Measurements from ENCODE around the gene ABI2. TPM values are rescaled to one million over a fixed set of nuclear protein-coding genes. Genes with fewer than 3 reads are reported as not detected.
A peak's percentile ranks its signal among the peaks of the same experiment; 100 is the strongest.
"Not testable (repeated sequence)": the region's sequence is repeated elsewhere in the genome, so short reads cannot be mapped to it uniquely, and the experiment has no call there.

The ABI2 gene
- 26.7 and 30.8 TPM in 2 replicates for total RNA-seq

- peak; percentile 48 to 80 for DNase-seq (ENCODE audit: low read depth in 2 of 2)
Measured at GRCh38 chr2:203327901-203328759, at the start of gene ABI2. Gene ABI2, plus strand, starts transcription at chr2:203328394. Its CDS starts 121 bp downstream, at chr2:203328515.

- DNase-seq (ENCODE audit: low read depth in 2 of 2), result no peak
Measured at GRCh38 chr2:203279288-203279687, 48.9 kb upstream of the ABI2 start.

- peak; percentile 76 to 93 for DNase-seq (ENCODE audit: low read depth in 2 of 2)
Measured at GRCh38 chr2:203280428-203281064, 47.6 kb upstream of the ABI2 start.

GRCh38 chr2:203282101-203282500 is 46.1 kb upstream of the ABI2 start:
- no peak for DNase-seq (ENCODE audit: low read depth in 2 of 2)

- no peak for DNase-seq (ENCODE audit: low read depth in 2 of 2)
Measured at GRCh38 chr2:203286532-203286931, 41.7 kb upstream of the ABI2 start.

- DNase-seq (ENCODE audit: low read depth in 2 of 2), result no peak
Measured at GRCh38 chr2:203301667-203302066, 26.5 kb upstream of the ABI2 start.

- not testable (repeated sequence) for DNase-seq (ENCODE audit: low read depth in 2 of 2)
Measured at GRCh38 chr2:203302586-203302985, 25.6 kb upstream of the ABI2 start.

GRCh38 chr2:203310688-203311436 is 17.3 kb upstream of the ABI2 start:
- no peak for DNase-seq (ENCODE audit: low read depth in 2 of 2)

GRCh38 chr2:203326356-203326755 is 1.8 kb upstream of the ABI2 start:
- no peak for DNase-seq (ENCODE audit: low read depth in 2 of 2)

- no peak for DNase-seq (ENCODE audit: low read depth in 2 of 2)
Measured at GRCh38 chr2:203327582-203327900, 653 bp upstream of the ABI2 start.

GRCh38 chr2:203328760-203329540 is 756 bp downstream of the ABI2 start:
- DNase-seq (ENCODE audit: low read depth in 2 of 2), result peak in 1 of 2 donors; percentile 62

- no peak for DNase-seq (ENCODE audit: low read depth in 2 of 2)
Measured at GRCh38 chr2:203330434-203330833, 2.2 kb downstream of the ABI2 start.

- no peak for DNase-seq (ENCODE audit: low read depth in 2 of 2)
Measured at GRCh38 chr2:203338322-203338721, 10.1 kb downstream of the ABI2 start.

GRCh38 chr2:203340791-203341487 is 12.7 kb downstream of the ABI2 start:
- DNase-seq (ENCODE audit: low read depth in 2 of 2), result peak in 1 of 2 donors; percentile 68

GRCh38 chr2:203341741-203342310 is 13.6 kb downstream of the ABI2 start:
- DNase-seq (ENCODE audit: low read depth in 2 of 2), result peak in 1 of 2 donors; percentile 22

- not testable (repeated sequence) for DNase-seq (ENCODE audit: low read depth in 2 of 2)
Measured at GRCh38 chr2:203342374-203342773, 14.2 kb downstream of the ABI2 start.

GRCh38 chr2:203344667-203345066 is 16.5 kb downstream of the ABI2 start:
- DNase-seq (ENCODE audit: low read depth in 2 of 2), result no peak

GRCh38 chr2:203346612-203347011 is 18.4 kb downstream of the ABI2 start:
- no peak for DNase-seq (ENCODE audit: low read depth in 2 of 2)

- no peak for DNase-seq (ENCODE audit: low read depth in 2 of 2)
Measured at GRCh38 chr2:203347375-203347774, 19.2 kb downstream of the ABI2 start.

GRCh38 chr2:203352604-203353255 is 24.5 kb downstream of the ABI2 start:
- DNase-seq (ENCODE audit: low read depth in 2 of 2), result no peak
